Panc1 (cell line): ENCODE measurements around the gene WDR27. TPM values are rescaled to one million over a fixed set of nuclear protein-coding genes. Genes with fewer than 3 reads are reported as not detected.

Experiments used
- ATAC-seq: fragments of 200-7000 bp; cut with Tn5 transposase; 2 replicates; pipeline ENCODE4 v1.9.1; 2020; ENCODE audit warnings: mild to moderate bottlenecking, moderate library complexity
- BruUV-seq: library from RNA; stranded (reverse); fragments of 400-500 nt; replicated peaks from 2 replicates; lab custom pipeline; 2021; lab: Mats Ljungman, UMichigan
- CTCF ChIA-PET: fragments of 300-600 bp; sonication (Branson Sonifier 250); formaldehyde crosslinking; loops from one replicate; lab custom pipeline; 2022; ENCODE audit warnings: antibody characterized with exemption; lab: Charles Lee
- POLR2A ChIA-PET: fragments of 300-600 bp; sonication (Branson Sonifier 250); formaldehyde crosslinking; loops from one replicate; lab custom pipeline; 2022; ENCODE audit warnings: antibody characterized with exemption; lab: Charles Lee
- DNase-seq: peaks from one replicate; pipeline ENCODE4 v3.0.0-alpha.2; 2010; ENCODE audit warnings: low read depth, low spot score
- H3K27ac ChIP-seq: 2 replicates; pipeline ENCODE4 v1.5.1; 2011; ENCODE audit warnings: mild to moderate bottlenecking, low read length, inconsistent platforms
- H3K27me3 ChIP-seq: fragments of 200-500 bp; sonication (Bioruptor generic); 2 replicates; pipeline ENCODE4 v1.6.0; 2014; ENCODE audit warnings: low read length, inconsistent platforms; ENCODE audit not compliant: control insufficient read depth, insufficient read depth
- H3K36me3 ChIP-seq: fragments of 200-500 bp; sonication (Bioruptor generic); 2 replicates; pipeline ENCODE4 v1.5.1; 2014; ENCODE audit warnings: inconsistent platforms, mild to moderate bottlenecking, low read length, moderate library complexity; ENCODE audit not compliant: control insufficient read depth, insufficient read depth
- H3K4me1 ChIP-seq: 2 replicates; pipeline ENCODE4 v1.5.1; 2011; ENCODE audit warnings: inconsistent platforms, mild to moderate bottlenecking, low read length, moderate library complexity; ENCODE audit not compliant: control insufficient read depth, insufficient read depth
- H3K4me3 ChIP-seq, 2 experiments: 2 replicates each; pipeline ENCODE4 v1.5.1; 2011 to 2012; ENCODE audit warnings: low read depth in 2 of 2, low read length in 2 of 2, mild to moderate bottlenecking in 2 of 2, inconsistent platforms in 1 of 2, moderate library complexity in 1 of 2
- H3K9me3 ChIP-seq: fragments of 200-500 bp; sonication (Bioruptor generic); 2 replicates; pipeline ENCODE4 v1.5.1; 2014; ENCODE audit warnings: low read depth, mild to moderate bottlenecking, inconsistent platforms, low read length, moderate library complexity; ENCODE audit not compliant: control insufficient read depth, insufficient read depth
- POLR2AphosphoS5 ChIP-seq: IDR thresholded peaks from 2 replicates; pipeline ENCODE4 v1.6.1; 2012; ENCODE audit warnings: mild to moderate bottlenecking, low read depth, low read length, moderate library complexity
- SIN3A ChIP-seq: IDR thresholded peaks from 2 replicates; pipeline ENCODE4 v1.6.1; 2012; ENCODE audit warnings: low read depth, mild to moderate bottlenecking, low read length, moderate library complexity, borderline replicate concordance; ENCODE audit not compliant: insufficient read depth
- TCF7L2 ChIP-seq: IDR thresholded peaks from 2 replicates; pipeline ENCODE4 v1.6.1; 2011; ENCODE audit warnings: mild to moderate bottlenecking, low read depth, low read length, inconsistent platforms
- in situ Hi-C: cut with HindIII; loops from 2 replicates; pipeline ENCODE4 v1.10.0; 2016; ENCODE audit warnings: low sequenced_read_pairs, low pct_unique_long_range_greater_than_20kb
- intact Hi-C: fragments of 100-400 bp; cut with micrococcal nuclease; formaldehyde crosslinking; loops from one replicate; pipeline ENCODE4 v1.10.0; 2022; ENCODE audit not compliant: unreplicated experiment
- total RNA-seq: library from RNA; stranded (reverse); gene quantifications from one replicate; pipeline ENCODE4 v1.2.1, GENCODE V29; 2021; ENCODE audit not compliant: unreplicated experiment
- TF ChIP-seq, protein P1 (sequence below), 2 experiments: IDR thresholded peaks; 2 replicates each; pipeline ENCODE4 v1.6.1; 2011 to 2012; ENCODE audit warnings: low read depth in 2 of 2, control low read depth in 1 of 2, low read length in 1 of 2, mild to moderate bottlenecking in 1 of 2, moderate library complexity in 1 of 2; ENCODE audit not compliant: insufficient read depth in 1 of 2
- TF ChIP-seq, protein P2 (sequence below): fragments of 450-650 bp; IDR thresholded peaks from 2 replicates; pipeline ENCODE4 v1.5.1; 2017; ENCODE audit warnings: mild to moderate bottlenecking

The WDR27 gene
- total RNA-seq, 1 experiment from 2014 or later, result 56.3 TPM

- Histone ChIP-seq H3K9me3 (peaks cover 1% of the 10 kb centered on the region; the same call in 1 of the 2 replicates), H3K4me1 (no peaks in the 10 kb centered on the region), H3K36me3 (no peaks in the 10 kb centered on the region), H3K27ac (peak overlapping the region; percentile 83), H3K27me3 (no peaks in the 10 kb centered on the region), H3K4me3 (peak overlapping the region; percentile 40 to 47)
- CTCF ChIA-PET, result no interaction called here
- in situ Hi-C loops (no loop called here), intact Hi-C loops (no loop called here)
- TF ChIP-seq SIN3A (no peak), POLR2AphosphoS5 (0 out of 2 replicates have a peak, but pooled peaks have one; percentile 44)
- BruUV-seq, result no TSS peak
- POLR2A ChIA-PET, result no interaction called here
- peak; percentile 2 for DNase-seq
- peak; percentile 82 for ATAC-seq
These were observed 276.0 kb downstream of the WDR27 start for GRCh38 chr6:169425628-169426370.

DNA sequence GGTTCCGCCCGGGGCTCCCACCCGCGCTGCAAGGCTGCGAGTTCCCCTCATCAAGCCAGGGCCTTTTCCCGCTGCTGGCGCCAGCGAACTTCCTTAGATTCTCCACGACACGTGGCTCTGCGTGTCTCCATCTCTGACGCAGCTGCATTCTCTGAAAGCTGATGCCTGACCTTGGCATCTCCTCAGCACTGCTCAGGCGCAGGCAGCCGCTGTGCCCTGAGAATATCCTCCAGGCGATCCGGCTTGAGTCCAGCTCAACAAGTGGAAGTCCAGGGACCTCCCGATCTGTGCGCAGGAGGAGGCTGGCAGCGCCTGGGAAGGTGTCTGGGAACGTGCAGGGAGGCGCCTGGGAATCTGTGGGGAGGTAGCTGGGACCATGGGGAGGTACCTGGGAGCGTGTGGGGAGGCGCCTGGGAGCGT is 277.0 kb downstream of the WDR27 start:
- peak overlapping the region; percentile 74 for H3K27ac ChIP-seq
- no peaks in the 10 kb centered on the region for H3K36me3 ChIP-seq
- no peaks in the 10 kb centered on the region; the same call in 1 of the 2 replicates for H3K9me3 ChIP-seq
- TF ChIP-seq SIN3A (no peak), POLR2AphosphoS5 (no peak; the same call in 1 of the 2 replicates), TCF7L2 (no peak)
- TF ChIP-seq, protein P1, sequence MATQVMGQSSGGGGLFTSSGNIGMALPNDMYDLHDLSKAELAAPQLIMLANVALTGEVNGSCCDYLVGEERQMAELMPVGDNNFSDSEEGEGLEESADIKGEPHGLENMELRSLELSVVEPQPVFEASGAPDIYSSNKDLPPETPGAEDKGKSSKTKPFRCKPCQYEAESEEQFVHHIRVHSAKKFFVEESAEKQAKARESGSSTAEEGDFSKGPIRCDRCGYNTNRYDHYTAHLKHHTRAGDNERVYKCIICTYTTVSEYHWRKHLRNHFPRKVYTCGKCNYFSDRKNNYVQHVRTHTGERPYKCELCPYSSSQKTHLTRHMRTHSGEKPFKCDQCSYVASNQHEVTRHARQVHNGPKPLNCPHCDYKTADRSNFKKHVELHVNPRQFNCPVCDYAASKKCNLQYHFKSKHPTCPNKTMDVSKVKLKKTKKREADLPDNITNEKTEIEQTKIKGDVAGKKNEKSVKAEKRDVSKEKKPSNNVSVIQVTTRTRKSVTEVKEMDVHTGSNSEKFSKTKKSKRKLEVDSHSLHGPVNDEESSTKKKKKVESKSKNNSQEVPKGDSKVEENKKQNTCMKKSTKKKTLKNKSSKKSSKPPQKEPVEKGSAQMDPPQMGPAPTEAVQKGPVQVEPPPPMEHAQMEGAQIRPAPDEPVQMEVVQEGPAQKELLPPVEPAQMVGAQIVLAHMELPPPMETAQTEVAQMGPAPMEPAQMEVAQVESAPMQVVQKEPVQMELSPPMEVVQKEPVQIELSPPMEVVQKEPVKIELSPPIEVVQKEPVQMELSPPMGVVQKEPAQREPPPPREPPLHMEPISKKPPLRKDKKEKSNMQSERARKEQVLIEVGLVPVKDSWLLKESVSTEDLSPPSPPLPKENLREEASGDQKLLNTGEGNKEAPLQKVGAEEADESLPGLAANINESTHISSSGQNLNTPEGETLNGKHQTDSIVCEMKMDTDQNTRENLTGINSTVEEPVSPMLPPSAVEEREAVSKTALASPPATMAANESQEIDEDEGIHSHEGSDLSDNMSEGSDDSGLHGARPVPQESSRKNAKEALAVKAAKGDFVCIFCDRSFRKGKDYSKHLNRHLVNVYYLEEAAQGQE (IDR thresholded peaks at IDR 0.05; ENCODE audit: insufficient read depth in 1 of 2, low read depth in 2 of 2, low read length in 1 of 2), result no peak
- TF ChIP-seq, protein P2, sequence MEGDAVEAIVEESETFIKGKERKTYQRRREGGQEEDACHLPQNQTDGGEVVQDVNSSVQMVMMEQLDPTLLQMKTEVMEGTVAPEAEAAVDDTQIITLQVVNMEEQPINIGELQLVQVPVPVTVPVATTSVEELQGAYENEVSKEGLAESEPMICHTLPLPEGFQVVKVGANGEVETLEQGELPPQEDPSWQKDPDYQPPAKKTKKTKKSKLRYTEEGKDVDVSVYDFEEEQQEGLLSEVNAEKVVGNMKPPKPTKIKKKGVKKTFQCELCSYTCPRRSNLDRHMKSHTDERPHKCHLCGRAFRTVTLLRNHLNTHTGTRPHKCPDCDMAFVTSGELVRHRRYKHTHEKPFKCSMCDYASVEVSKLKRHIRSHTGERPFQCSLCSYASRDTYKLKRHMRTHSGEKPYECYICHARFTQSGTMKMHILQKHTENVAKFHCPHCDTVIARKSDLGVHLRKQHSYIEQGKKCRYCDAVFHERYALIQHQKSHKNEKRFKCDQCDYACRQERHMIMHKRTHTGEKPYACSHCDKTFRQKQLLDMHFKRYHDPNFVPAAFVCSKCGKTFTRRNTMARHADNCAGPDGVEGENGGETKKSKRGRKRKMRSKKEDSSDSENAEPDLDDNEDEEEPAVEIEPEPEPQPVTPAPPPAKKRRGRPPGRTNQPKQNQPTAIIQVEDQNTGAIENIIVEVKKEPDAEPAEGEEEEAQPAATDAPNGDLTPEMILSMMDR, result no peak
- ChIA-PET POLR2A (no interaction called here), CTCF (no interaction called here)
- peak overlapping the region; percentile 49 to 58 for H3K4me3 ChIP-seq
- H3K27me3 ChIP-seq, result no peaks in the 10 kb centered on the region
- ATAC-seq, result peak; percentile 92
- BruUV-seq, result no TSS peak
- peak; percentile 5 for DNase-seq
- intact Hi-C loops (no loop called here), in situ Hi-C loops (no loop called here)
- no peaks in the 10 kb centered on the region for H3K4me1 ChIP-seq
